ENCODE measurements around the gene IMMT. TPM values are rescaled to one million over a fixed set of nuclear protein-coding genes. Genes with fewer than 3 reads are reported as not detected.

The IMMT gene
- total RNA-seq, 5 donors from 2014 or later (not counting 1 experiment from before 2014, with no cell fraction given): 71.0 to 93.5 (median 75.2) TPM

GRCh38 chr2:86211033-86211795, 16.0 kb upstream of the IMMT start:
- Histone ChIP-seq H3K27ac (ENCODE audit: low read length) (no peak overlapping the region), H3K36me3 (ENCODE audit: control insufficient read depth in 2 of 2, extremely low read depth in 1 of 2, insufficient read depth in 1 of 2, low read length in 1 of 2) (peaks cover 9 to 65% of the 10 kb centered on the region in 2 donors), H3K4me1 (ENCODE audit: control insufficient read depth in 1 of 2, extremely low read depth in 1 of 2, insufficient read depth in 2 of 2, low read length in 2 of 2) (no peaks in the 10 kb centered on the region), H3K27me3 (replicated peaks in 1 of 2; ENCODE audit: control insufficient read depth in 2 of 2, extremely low read depth in 1 of 2, insufficient read depth in 2 of 2, low read length in 1 of 2) (no peaks in the 10 kb centered on the region), H3K4me3 (ENCODE audit: control insufficient read depth in 1 of 2, extremely low read depth in 1 of 2, low read length in 1 of 2) (no peak overlapping the region), H3K9me3 (no peaks in the 10 kb centered on the region)
- POLR2A ChIA-PET: no interaction called here
- Mint-ChIP-seq H3K27me3 (no peaks in the 10 kb centered on the region), H3K27ac (peak overlapping the region in 1 of 2 donors; percentile 5), H3K4me1 (peaks cover 0 to 5% (median 3%) of the 10 kb centered on the region in 3 donors), H3K9me3 (no peaks in the 10 kb centered on the region), H3K4me3 (no peak overlapping the region), H3K36me3 (peaks cover 58% of the 10 kb centered on the region)
- CTCF ChIA-PET: no interaction called here
- ATAC-seq (replicated peaks in 1 of 4) (no peak), DNase-seq (no peak)
- no CpG with 5 or more reads among the region's 2 CpGs for WGBS (ENCODE audit: insufficient coverage)

GRCh38 chr2:86204458-86204857, 9.2 kb upstream of the IMMT start:
- no peaks in the 10 kb centered on the region for H3K9me3 ChIP-seq
- Mint-ChIP-seq H3K36me3 (peaks cover 23% of the 10 kb centered on the region), H3K4me1 (peaks cover 31 to 35% (median 34%) of the 10 kb centered on the region in 3 donors), H3K27ac (no peak overlapping the region), H3K27me3 (no peaks in the 10 kb centered on the region), H3K4me3 (no peak overlapping the region), H3K9me3 (no peaks in the 10 kb centered on the region)
- ATAC-seq (replicated peaks in 1 of 4) (no peak), DNase-seq (no peak)
- ChIA-PET CTCF (interaction anchor here in 1 of 2 donors (0.7 kb wide), 1 partner anchor 548 kb away, joined by 5 read pairs; no protein-coding TSS in a partner anchor), POLR2A (no interaction called here)
- peaks cover 2 to 11% of the 10 kb centered on the region in 2 experiments for H3K4me1 ChIP-seq (ENCODE audit: control insufficient read depth in 1 of 2, extremely low read depth in 1 of 2, insufficient read depth in 2 of 2, low read length in 2 of 2)
- whole genome bisulfite sequencing (ENCODE audit: insufficient coverage): 95% methylated on average over 4 of the region's 7 CpGs
- no peaks in the 10 kb centered on the region for H3K27me3 ChIP-seq (replicated peaks in 1 of 2; ENCODE audit: control insufficient read depth in 2 of 2, extremely low read depth in 1 of 2, insufficient read depth in 2 of 2, low read length in 1 of 2)
- H3K36me3 ChIP-seq (ENCODE audit: control insufficient read depth in 2 of 2, extremely low read depth in 1 of 2, insufficient read depth in 1 of 2, low read length in 1 of 2): peaks cover 6 to 44% of the 10 kb centered on the region in 2 donors
- H3K4me3 ChIP-seq (ENCODE audit: control insufficient read depth in 1 of 2, extremely low read depth in 1 of 2, low read length in 1 of 2): no peak overlapping the region
- no peak overlapping the region for H3K27ac ChIP-seq (ENCODE audit: low read length)

- CTCF ChIA-PET: interaction anchor here (0.7 to 1.6 kb wide), 3 partner anchors 12 to 547 kb away, joined by 4 to 6 read pairs (median 5); no protein-coding TSS in a partner anchor
- H3K27me3 Mint-ChIP-seq: no peaks in the 10 kb centered on the region
- DNase-seq (no peak), ATAC-seq (replicated peaks in 1 of 4) (no peak)
- Histone ChIP-seq H3K4me1 (ENCODE audit: control insufficient read depth in 1 of 2, extremely low read depth in 1 of 2, insufficient read depth in 2 of 2, low read length in 2 of 2) (peaks cover 7 to 11% of the 10 kb centered on the region in 2 experiments), H3K4me3 (ENCODE audit: control insufficient read depth in 1 of 2, extremely low read depth in 1 of 2, low read length in 1 of 2) (no peak overlapping the region), H3K36me3 (ENCODE audit: control insufficient read depth in 2 of 2, extremely low read depth in 1 of 2, insufficient read depth in 1 of 2, low read length in 1 of 2) (peaks cover 2 to 36% of the 10 kb centered on the region in 2 donors), H3K9me3 (no peaks in the 10 kb centered on the region), H3K27ac (ENCODE audit: low read length) (no peak overlapping the region), H3K27me3 (replicated peaks in 1 of 2; ENCODE audit: control insufficient read depth in 2 of 2, extremely low read depth in 1 of 2, insufficient read depth in 2 of 2, low read length in 1 of 2) (no peaks in the 10 kb centered on the region)
- WGBS (ENCODE audit: insufficient coverage): no CpG with 5 or more reads among the region's 1 CpG
- H3K4me3 Mint-ChIP-seq: no peak overlapping the region
- H3K36me3 Mint-ChIP-seq: peaks cover 17% of the 10 kb centered on the region
- H3K4me1 Mint-ChIP-seq: peaks cover 34 to 40% (median 38%) of the 10 kb centered on the region in 3 donors
- no peaks in the 10 kb centered on the region for H3K9me3 Mint-ChIP-seq
- no peak overlapping the region for H3K27ac Mint-ChIP-seq
- POLR2A ChIA-PET: interaction anchor here (0.7 to 0.8 kb wide), 2 partner anchors 9 to 162 kb away, joined by 3 read pairs; no protein-coding TSS in a partner anchor
These were observed 8.4 kb upstream of the IMMT start for GRCh38 chr2:86203614-86204013.

DNA sequence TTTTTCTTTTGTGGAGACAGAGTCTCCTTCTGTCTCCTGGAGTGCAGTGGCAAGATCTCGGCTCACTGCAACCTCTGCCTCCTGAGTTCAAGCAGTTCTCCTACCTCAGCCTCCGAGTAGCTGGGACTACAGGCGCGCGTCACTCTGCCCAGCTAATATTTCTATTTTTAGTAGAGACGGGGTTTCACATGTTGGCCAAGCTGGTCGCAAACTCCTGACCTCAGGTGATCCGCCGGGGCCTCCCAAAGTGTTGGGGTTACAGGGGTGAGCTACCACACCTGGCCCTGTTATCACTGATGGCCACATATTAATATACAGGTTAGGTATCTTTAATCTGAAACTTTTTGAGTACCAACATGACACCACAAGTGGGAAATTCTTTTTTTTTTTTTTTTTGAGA, 7.4 kb upstream of the IMMT start:
- Histone ChIP-seq H3K27ac (ENCODE audit: low read length) (no peak overlapping the region), H3K36me3 (ENCODE audit: control insufficient read depth in 2 of 2, extremely low read depth in 1 of 2, insufficient read depth in 1 of 2, low read length in 1 of 2) (peaks cover 2 to 27% of the 10 kb centered on the region in 2 donors), H3K4me3 (ENCODE audit: control insufficient read depth in 1 of 2, extremely low read depth in 1 of 2, low read length in 1 of 2) (no peak overlapping the region), H3K9me3 (no peaks in the 10 kb centered on the region), H3K27me3 (replicated peaks in 1 of 2; ENCODE audit: control insufficient read depth in 2 of 2, extremely low read depth in 1 of 2, insufficient read depth in 2 of 2, low read length in 1 of 2) (no peaks in the 10 kb centered on the region), H3K4me1 (ENCODE audit: control insufficient read depth in 1 of 2, extremely low read depth in 1 of 2, insufficient read depth in 2 of 2, low read length in 2 of 2) (peaks cover 9 to 11% of the 10 kb centered on the region in 2 experiments)
- no peak for DNase-seq
- Mint-ChIP-seq H3K36me3 (peaks cover 15% of the 10 kb centered on the region), H3K27me3 (no peaks in the 10 kb centered on the region), H3K27ac (no peak overlapping the region), H3K4me3 (no peak overlapping the region), H3K9me3 (no peaks in the 10 kb centered on the region), H3K4me1 (peaks cover 35 to 40% (median 39%) of the 10 kb centered on the region in 3 donors)
- ATAC-seq (replicated peaks in 1 of 4): no peak
- ChIA-PET CTCF (interaction anchor here (0.7 to 1.6 kb wide), 2 partner anchors 13 to 543 kb away, joined by 4 to 6 read pairs; no protein-coding TSS in a partner anchor), POLR2A (interaction anchor here in 1 of 2 donors (0.7 to 0.9 kb wide), 2 partner anchors 22 to 163 kb away, joined by 3 to 6 read pairs; no protein-coding TSS in a partner anchor)
- WGBS (ENCODE audit: insufficient coverage): no CpG with 5 or more reads among the region's 9 CpGs

- H3K27ac Mint-ChIP-seq: no peak overlapping the region
- H3K36me3 Mint-ChIP-seq: peaks cover 14% of the 10 kb centered on the region
- H3K9me3 Mint-ChIP-seq: no peaks in the 10 kb centered on the region
- no peak for DNase-seq
- peaks cover 35 to 40% (median 39%) of the 10 kb centered on the region in 3 donors for H3K4me1 Mint-ChIP-seq
- Histone ChIP-seq H3K9me3 (no peaks in the 10 kb centered on the region), H3K27me3 (replicated peaks in 1 of 2; ENCODE audit: control insufficient read depth in 2 of 2, extremely low read depth in 1 of 2, insufficient read depth in 2 of 2, low read length in 1 of 2) (no peaks in the 10 kb centered on the region), H3K4me1 (ENCODE audit: control insufficient read depth in 1 of 2, extremely low read depth in 1 of 2, insufficient read depth in 2 of 2, low read length in 2 of 2) (peaks cover 9 to 11% of the 10 kb centered on the region in 2 experiments), H3K4me3 (ENCODE audit: control insufficient read depth in 1 of 2, extremely low read depth in 1 of 2, low read length in 1 of 2) (no peak overlapping the region), H3K27ac (ENCODE audit: low read length) (no peak overlapping the region), H3K36me3 (ENCODE audit: control insufficient read depth in 2 of 2, extremely low read depth in 1 of 2, insufficient read depth in 1 of 2, low read length in 1 of 2) (peaks cover 2 to 23% of the 10 kb centered on the region in 2 donors)
- WGBS (ENCODE audit: insufficient coverage): 100% methylated on average over 1 of the region's 2 CpGs
- ChIA-PET CTCF (no interaction called here), POLR2A (interaction anchor here in 1 of 2 donors (0.9 kb wide), 1 partner anchor 22 kb away, joined by 6 read pairs; no protein-coding TSS in a partner anchor)
- ATAC-seq (replicated peaks in 1 of 4): no peak
- peak overlapping the region in 1 of 3 donors; percentile 27 for H3K4me3 Mint-ChIP-seq
- H3K27me3 Mint-ChIP-seq: no peaks in the 10 kb centered on the region
These were observed 7.1 kb upstream of the IMMT start for GRCh38 chr2:86202336-86202692.

DNA sequence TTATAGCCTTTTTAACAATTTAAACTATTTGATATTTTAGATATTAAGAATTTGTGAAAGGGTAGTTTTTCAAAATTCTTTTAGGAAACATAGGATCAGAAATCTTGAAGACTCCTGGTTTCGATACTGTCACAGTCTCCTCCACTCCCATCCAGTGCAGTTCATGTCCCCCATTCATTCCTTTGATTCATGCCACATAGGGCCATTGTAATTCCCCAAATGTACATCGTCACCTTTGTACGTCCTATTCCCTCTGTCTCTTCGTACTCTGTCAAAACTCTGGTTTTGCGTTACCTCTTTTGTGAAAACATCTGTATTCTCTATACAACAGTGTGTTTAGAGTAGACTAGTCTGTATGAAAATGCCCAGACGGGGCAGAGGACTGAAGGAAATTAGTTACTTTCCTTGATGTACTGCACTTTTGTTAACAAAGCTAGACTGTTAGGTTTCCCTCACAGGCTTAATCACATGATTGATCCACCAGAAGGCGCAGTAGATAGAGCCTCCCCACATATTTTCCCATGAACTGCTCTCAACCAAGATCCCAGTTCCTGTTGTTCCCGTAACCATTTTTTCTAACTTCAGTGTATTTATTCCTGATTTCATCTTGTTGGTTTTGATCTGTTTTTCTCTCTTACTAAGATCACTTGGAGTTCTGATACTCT, 6.5 kb upstream of the IMMT start:
- no peaks in the 10 kb centered on the region for H3K9me3 Mint-ChIP-seq
- H3K4me3 Mint-ChIP-seq: peak overlapping the region in 1 of 3 donors; percentile 27
- 100% methylated on average over 1 of the region's 8 CpGs for WGBS (ENCODE audit: insufficient coverage)
- ChIA-PET CTCF (no interaction called here), POLR2A (interaction anchor here in 1 of 2 donors (0.9 kb wide), 1 partner anchor 21 kb away, joined by 6 read pairs; no protein-coding TSS in a partner anchor)
- peaks cover 37 to 43% (median 43%) of the 10 kb centered on the region in 3 donors for H3K4me1 Mint-ChIP-seq
- DNase-seq: no peak
- peak overlapping the region in 1 of 2 donors; percentile 55 for H3K27ac Mint-ChIP-seq
- H3K36me3 Mint-ChIP-seq: peaks cover 8% of the 10 kb centered on the region
- no peaks in the 10 kb centered on the region for H3K9me3 ChIP-seq
- H3K4me1 ChIP-seq (ENCODE audit: control insufficient read depth in 1 of 2, extremely low read depth in 1 of 2, insufficient read depth in 2 of 2, low read length in 2 of 2): peaks cover 9 to 11% of the 10 kb centered on the region in 2 experiments
- no peak overlapping the region for H3K4me3 ChIP-seq (ENCODE audit: control insufficient read depth in 1 of 2, extremely low read depth in 1 of 2, low read length in 1 of 2)
- no peaks in the 10 kb centered on the region for H3K27me3 Mint-ChIP-seq
- H3K27ac ChIP-seq (ENCODE audit: low read length): no peak overlapping the region
- peaks cover 2 to 18% of the 10 kb centered on the region in 2 donors for H3K36me3 ChIP-seq (ENCODE audit: control insufficient read depth in 2 of 2, extremely low read depth in 1 of 2, insufficient read depth in 1 of 2, low read length in 1 of 2)
- no peak for ATAC-seq (replicated peaks in 1 of 4)
- H3K27me3 ChIP-seq (replicated peaks in 1 of 2; ENCODE audit: control insufficient read depth in 2 of 2, extremely low read depth in 1 of 2, insufficient read depth in 2 of 2, low read length in 1 of 2): no peaks in the 10 kb centered on the region

Measured in T-cell (primary cell).